Astrocyte (in vitro differentiated cells and primary cell): ENCODE results near the gene NUTM2G. TPM values are rescaled to one million over a fixed set of nuclear protein-coding genes. Genes with fewer than 3 reads are reported as not detected.

ENCODE experiments used
- total RNA-seq: library from RNA; stranded (reverse); gene quantifications from 2 replicates; pipeline ENCODE4 v1.2.1, GENCODE V29; 2021

Gene NUTM2G
- total RNA-seq, 1 donor from 2014 or later: not detected

Other genes with a start within 250 kb of the NUTM2G start
- 6.1 and 7.1 TPM in 2 replicates for gene ZNF510, start 150.8 kb upstream of the NUTM2G start, total RNA-seq
- 2.7 and 3.3 TPM in 2 replicates for gene ZNF782, start 74.3 kb upstream of the NUTM2G start, total RNA-seq
- 9.7 and 36.3 TPM in 2 replicates for gene CTSV, start 110.3 kb downstream of the NUTM2G start, total RNA-seq